ENCODE data around the gene BCR. TPM values are rescaled to one million over a fixed set of nuclear protein-coding genes. Genes with fewer than 3 reads are reported as not detected.

BCR gene
- total and polyA plus RNA-seq, 2 of the 8 experiments (the other 6 are each of a cell fraction or from before 2014, with no cell fraction given) = 66.7 to 130 TPM

DNA sequence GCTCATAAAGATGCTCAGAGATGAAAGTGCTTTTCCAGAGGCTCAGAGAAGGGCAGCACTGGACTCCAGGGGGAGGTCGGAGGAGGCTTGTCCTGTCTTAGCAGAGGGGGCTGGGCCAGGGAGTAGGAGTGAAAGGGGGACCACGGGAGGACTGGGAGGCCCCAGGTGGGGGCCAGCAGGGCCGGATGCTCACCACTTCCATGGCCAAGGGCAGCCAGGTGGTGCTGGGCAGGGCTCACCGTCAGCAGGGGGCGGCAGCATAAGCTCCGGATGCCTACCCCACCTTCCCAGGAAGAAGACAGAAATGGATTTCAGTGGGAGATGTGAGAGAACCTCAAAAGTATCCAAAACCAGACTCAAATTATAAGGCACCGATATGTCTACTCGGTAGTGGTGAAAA, 24.0 kb upstream of the BCR start:
- WGBS, 2 experiments (ENCODE audit: extremely low coverage in 1 of 2, insufficient coverage in 1 of 2, insufficient read length in 1 of 2, insufficient replicate concordance in 2 of 2, low coverage in 1 of 2, low lambda C conversion rate in 2 of 2, missing lambda C conversion rate in 1 of 2) = 47% methylated on average over 8 of the region's 8 CpGs; no CpG with 5 or more reads in 1 of the 2 experiments
- TF ChIP-seq ASH2L (IDR thresholded peaks at IDR 0.05; ENCODE audit: low read length) (no peak), JUN (IDR thresholded peaks at IDR 0.05; ENCODE audit: low read depth, low read length) (no peak), RAD21 (IDR thresholded peaks at IDR 0.05 in 1 of 2, conservative IDR thresholded peaks at IDR 0.05 in 1 of 2; ENCODE audit: low read depth in 2 of 2, low read length in 2 of 2) (peak; percentile 14 to 23; a peak in 2 of 4 replicates)
- TF ChIP-seq, protein P1, sequence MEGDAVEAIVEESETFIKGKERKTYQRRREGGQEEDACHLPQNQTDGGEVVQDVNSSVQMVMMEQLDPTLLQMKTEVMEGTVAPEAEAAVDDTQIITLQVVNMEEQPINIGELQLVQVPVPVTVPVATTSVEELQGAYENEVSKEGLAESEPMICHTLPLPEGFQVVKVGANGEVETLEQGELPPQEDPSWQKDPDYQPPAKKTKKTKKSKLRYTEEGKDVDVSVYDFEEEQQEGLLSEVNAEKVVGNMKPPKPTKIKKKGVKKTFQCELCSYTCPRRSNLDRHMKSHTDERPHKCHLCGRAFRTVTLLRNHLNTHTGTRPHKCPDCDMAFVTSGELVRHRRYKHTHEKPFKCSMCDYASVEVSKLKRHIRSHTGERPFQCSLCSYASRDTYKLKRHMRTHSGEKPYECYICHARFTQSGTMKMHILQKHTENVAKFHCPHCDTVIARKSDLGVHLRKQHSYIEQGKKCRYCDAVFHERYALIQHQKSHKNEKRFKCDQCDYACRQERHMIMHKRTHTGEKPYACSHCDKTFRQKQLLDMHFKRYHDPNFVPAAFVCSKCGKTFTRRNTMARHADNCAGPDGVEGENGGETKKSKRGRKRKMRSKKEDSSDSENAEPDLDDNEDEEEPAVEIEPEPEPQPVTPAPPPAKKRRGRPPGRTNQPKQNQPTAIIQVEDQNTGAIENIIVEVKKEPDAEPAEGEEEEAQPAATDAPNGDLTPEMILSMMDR (IDR thresholded peaks at IDR 0.05; ENCODE audit: control extremely low read depth in 1 of 3, insufficient read depth in 1 of 3, low read depth in 1 of 3, low read length in 3 of 3) = peak; percentile 44 to 70 (median 46)
- H3K23me2 ChIP-seq (ENCODE audit: low read depth, low read length) = no peaks in the 10 kb centered on the region
- no peak for DNase-seq (ENCODE audit: low read depth in 1 of 2, low spot score in 2 of 2)
- no peak overlapping the region for H2AK5ac ChIP-seq (ENCODE audit: low read depth, low read length)
- H4K8ac ChIP-seq (ENCODE audit: extremely low read depth, insufficient read depth, low read length) = no peak overlapping the region
- CTCF ChIA-PET (ENCODE audit: partially characterized antibody) = interaction anchor here (0.7 to 4.7 kb wide), 33 partner anchors 10 to 230 kb away, joined by 3 to 49 read pairs (median 5); partner anchors contain the start of genes RAB36 and RSPH14
- no peak overlapping the region for H2BK5ac ChIP-seq (ENCODE audit: low read depth, low read length)
- no peak overlapping the region for H3K23ac ChIP-seq (ENCODE audit: insufficient read length)
- 0 out of 2 replicates have a peak overlapping the region, but pooled peaks have one; percentile 61 for H2BK15ac ChIP-seq (ENCODE audit: low read length)
- no peak overlapping the region for H4K91ac ChIP-seq (replicated peaks; ENCODE audit: insufficient read length, low read length)
- no peaks in the 10 kb centered on the region for H3K9me3 ChIP-seq (ENCODE audit: insufficient read depth in 2 of 2, low read depth in 1 of 2, low read length in 1 of 2)
- H3K4me3 ChIP-seq (ENCODE audit: extremely low read depth in 1 of 4, insufficient read depth in 2 of 4, low read depth in 3 of 4, low read length in 4 of 4) = no peak overlapping the region; a peak in 1 of 8 replicates
- FAIRE-seq = no peak
- H3K14ac ChIP-seq (ENCODE audit: insufficient read length) = no peak overlapping the region
- H3K4me2 ChIP-seq (ENCODE audit: insufficient read depth in 1 of 2, low read depth in 2 of 2, low read length in 2 of 2) = no peak overlapping the region
- H2AFZ ChIP-seq (ENCODE audit: low read length) = no peak overlapping the region
- H3K9ac ChIP-seq (replicated peaks in 1 of 4; ENCODE audit: extremely low read depth in 1 of 4, low read depth in 3 of 4, low read length in 3 of 4) = no peak overlapping the region
- H2BK12ac ChIP-seq (ENCODE audit: low read depth, low read length) = no peak overlapping the region
- H3K27me3 ChIP-seq (replicated peaks in 1 of 4; ENCODE audit: control insufficient read depth in 3 of 4, extremely low read depth in 1 of 4, insufficient read depth in 3 of 4, low read length in 3 of 4) = no peaks in the 10 kb centered on the region
- H2BK20ac ChIP-seq (ENCODE audit: low read length) = no peak overlapping the region
- H2BK120ac ChIP-seq (replicated peaks; ENCODE audit: low read depth, low read length) = no peak overlapping the region
- H3K27ac ChIP-seq (ENCODE audit: low read depth, low read length) = no peak overlapping the region
- no peaks in the 10 kb centered on the region for H3K79me1 ChIP-seq (ENCODE audit: low read depth, low read length)
- no peak overlapping the region for H3K56ac ChIP-seq (replicated peaks; ENCODE audit: insufficient read length, low read depth, low read length)
- peaks cover 0 to 22% (median 8%) of the 10 kb centered on the region in 4 experiments; a peak in 4 of 7 replicates for H3K4me1 ChIP-seq (replicated peaks in 1 of 4; ENCODE audit: control insufficient read depth in 3 of 4, insufficient read depth in 4 of 4, low read length in 3 of 4)
- H3K79me2 ChIP-seq (ENCODE audit: control insufficient read depth in 1 of 2, insufficient read depth in 2 of 2, low read length in 2 of 2) = no peaks in the 10 kb centered on the region
- no peaks in the 10 kb centered on the region for H3K36me3 ChIP-seq (ENCODE audit: control insufficient read depth in 2 of 4, insufficient read depth in 4 of 4, low read length in 3 of 4)
- POLR2A ChIA-PET (ENCODE audit: partially characterized antibody) = interaction anchor here (2.0 kb wide), 1 partner anchor 10 kb away, joined by 6 read pairs; no protein-coding TSS in a partner anchor
- H3K18ac ChIP-seq (ENCODE audit: extremely low read depth, low read length) = no peak overlapping the region
- H4K20me1 ChIP-seq (replicated peaks in 1 of 2; ENCODE audit: control insufficient read depth in 1 of 2, insufficient read depth in 2 of 2, low read length in 2 of 2) = no peaks in the 10 kb centered on the region
- no peak overlapping the region for H4K5ac ChIP-seq (ENCODE audit: insufficient read length, low read depth, low read length)
- H3K4ac ChIP-seq (replicated peaks; ENCODE audit: insufficient read length, low read depth, low read length) = no peak overlapping the region

Measured in H1 (cell line).